Measurements from ENCODE around the gene SLC25A47. TPM values are rescaled to one million over a fixed set of nuclear protein-coding genes. Genes with fewer than 3 reads are reported as not detected.
A peak's percentile ranks its signal among the peaks of the same experiment; 100 is the strongest.
"Not testable (repeated sequence)": the region's sequence is repeated elsewhere in the genome, so short reads cannot be mapped to it uniquely, and the experiment has no call there.

Gene SLC25A47
- total RNA-seq, 6 experiments from 2014 or later, result not detected

DNA sequence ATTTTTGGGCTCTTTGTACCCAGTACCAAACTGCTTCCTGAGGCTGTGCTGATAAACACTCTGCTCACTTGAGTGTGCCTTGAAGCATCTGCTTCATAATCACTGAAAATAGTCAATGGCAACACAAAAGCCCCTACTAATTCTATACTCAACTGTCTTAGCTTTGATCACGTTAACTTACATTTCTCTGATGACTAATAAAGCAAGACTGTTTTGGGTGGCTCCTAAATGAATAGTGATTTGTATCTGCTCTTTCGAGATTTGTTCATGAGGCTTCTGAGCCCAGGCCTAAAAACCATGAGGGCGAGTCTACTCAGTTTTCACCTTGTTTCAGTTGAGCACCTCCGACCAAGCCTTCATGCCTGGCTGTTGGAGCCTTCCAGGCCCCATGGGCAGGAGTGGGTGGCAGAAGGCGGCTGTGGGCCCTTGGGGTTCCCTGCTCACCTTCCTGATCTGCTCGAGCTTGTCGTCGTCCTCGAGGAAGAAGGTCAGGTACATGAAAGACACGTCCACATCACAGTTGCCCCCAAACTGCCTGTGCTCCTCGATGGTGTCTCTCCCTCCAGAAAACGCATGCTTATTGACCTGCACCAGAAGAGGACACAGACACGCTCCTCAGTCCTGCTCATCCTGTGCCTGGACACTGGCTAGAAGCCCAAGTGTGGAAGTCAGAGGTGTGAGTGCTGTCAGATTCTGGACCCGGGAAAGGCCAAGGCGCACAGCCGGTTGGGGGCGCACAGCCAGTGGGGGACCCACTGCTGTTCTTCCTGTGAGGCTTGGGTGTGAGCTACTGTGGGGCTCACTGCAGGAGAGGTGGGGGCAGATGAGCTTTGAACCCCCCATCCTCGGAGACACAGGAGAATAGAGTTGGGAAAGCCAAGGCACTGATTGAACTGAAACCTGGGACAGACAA lies 13.7 kb downstream of the SLC25A47 start:
- H3K27me3 Mint-ChIP-seq (ENCODE audit: insufficient read depth), result no peaks in the 10 kb centered on the region; the same call in none of the 2 replicates
- H3K4me3 Mint-ChIP-seq, result no peak overlapping the region
- TF ChIP-seq, protein P1, sequence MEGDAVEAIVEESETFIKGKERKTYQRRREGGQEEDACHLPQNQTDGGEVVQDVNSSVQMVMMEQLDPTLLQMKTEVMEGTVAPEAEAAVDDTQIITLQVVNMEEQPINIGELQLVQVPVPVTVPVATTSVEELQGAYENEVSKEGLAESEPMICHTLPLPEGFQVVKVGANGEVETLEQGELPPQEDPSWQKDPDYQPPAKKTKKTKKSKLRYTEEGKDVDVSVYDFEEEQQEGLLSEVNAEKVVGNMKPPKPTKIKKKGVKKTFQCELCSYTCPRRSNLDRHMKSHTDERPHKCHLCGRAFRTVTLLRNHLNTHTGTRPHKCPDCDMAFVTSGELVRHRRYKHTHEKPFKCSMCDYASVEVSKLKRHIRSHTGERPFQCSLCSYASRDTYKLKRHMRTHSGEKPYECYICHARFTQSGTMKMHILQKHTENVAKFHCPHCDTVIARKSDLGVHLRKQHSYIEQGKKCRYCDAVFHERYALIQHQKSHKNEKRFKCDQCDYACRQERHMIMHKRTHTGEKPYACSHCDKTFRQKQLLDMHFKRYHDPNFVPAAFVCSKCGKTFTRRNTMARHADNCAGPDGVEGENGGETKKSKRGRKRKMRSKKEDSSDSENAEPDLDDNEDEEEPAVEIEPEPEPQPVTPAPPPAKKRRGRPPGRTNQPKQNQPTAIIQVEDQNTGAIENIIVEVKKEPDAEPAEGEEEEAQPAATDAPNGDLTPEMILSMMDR (IDR thresholded peaks at IDR 0.05), result no peak
- no peaks in the 10 kb centered on the region for H3K9me3 Mint-ChIP-seq
- H3K36me3 Mint-ChIP-seq (ENCODE audit: low read depth), result peaks cover 28% of the 10 kb centered on the region
- H3K27ac Mint-ChIP-seq, result no peak overlapping the region
- H3K4me1 Mint-ChIP-seq (ENCODE audit: low read depth), result peaks cover 10% of the 10 kb centered on the region
- DNase-seq, result no peak

GRCh38 chr14:100339766-100340422 lies 16.8 kb downstream of the SLC25A47 start:
- no peak for DNase-seq
- Mint-ChIP-seq H3K27ac (no peak overlapping the region; the same call in 1 of the 2 replicates), H3K4me3 (no peak overlapping the region), H3K4me1 (ENCODE audit: low read depth) (peaks cover 11% of the 10 kb centered on the region), H3K9me3 (no peaks in the 10 kb centered on the region), H3K36me3 (ENCODE audit: low read depth) (peaks cover 31% of the 10 kb centered on the region), H3K27me3 (ENCODE audit: insufficient read depth) (no peaks in the 10 kb centered on the region; the same call in 1 of the 2 replicates)
- TF ChIP-seq, protein P1 (IDR thresholded peaks at IDR 0.05), result no peak

- DNase-seq, result no peak
- Mint-ChIP-seq H3K36me3 (ENCODE audit: low read depth) (peaks cover 29% of the 10 kb centered on the region), H3K4me1 (ENCODE audit: low read depth) (peaks cover 11% of the 10 kb centered on the region), H3K27me3 (ENCODE audit: insufficient read depth) (no peaks in the 10 kb centered on the region; the same call in 1 of the 2 replicates), H3K9me3 (no peaks in the 10 kb centered on the region), H3K4me3 (no peak overlapping the region), H3K27ac (peak overlapping the region; percentile 71; the same call in 1 of the 2 replicates)
- TF ChIP-seq, protein P1 (IDR thresholded peaks at IDR 0.05), result no peak
Observed at GRCh38 chr14:100340423-100340813, 17.3 kb downstream of the SLC25A47 start.

- peaks cover 25% of the 10 kb centered on the region for H3K36me3 Mint-ChIP-seq (ENCODE audit: low read depth)
- TF ChIP-seq, protein P1 (IDR thresholded peaks at IDR 0.05), result no peak
- no peaks in the 10 kb centered on the region for H3K9me3 Mint-ChIP-seq
- H3K27me3 Mint-ChIP-seq (ENCODE audit: insufficient read depth), result no peaks in the 10 kb centered on the region; the same call in 1 of the 2 replicates
- H3K4me3 Mint-ChIP-seq, result no peak overlapping the region
- peaks cover 11% of the 10 kb centered on the region for H3K4me1 Mint-ChIP-seq (ENCODE audit: low read depth)
- H3K27ac Mint-ChIP-seq, result peak overlapping the region; percentile 71
- DNase-seq, result peak; percentile 41
Observed at GRCh38 chr14:100341301-100342031, 18.3 kb downstream of the SLC25A47 start.

GRCh38 chr14:100342195-100342594 lies 19.1 kb downstream of the SLC25A47 start:
- Mint-ChIP-seq H3K27ac (peak overlapping the region; percentile 71; the same call in 1 of the 2 replicates), H3K4me3 (no peak overlapping the region), H3K9me3 (no peaks in the 10 kb centered on the region), H3K4me1 (ENCODE audit: low read depth) (peaks cover 11% of the 10 kb centered on the region), H3K27me3 (ENCODE audit: insufficient read depth) (no peaks in the 10 kb centered on the region; the same call in 1 of the 2 replicates), H3K36me3 (ENCODE audit: low read depth) (peaks cover 19% of the 10 kb centered on the region)
- no peak for DNase-seq
- TF ChIP-seq, protein P1 (IDR thresholded peaks at IDR 0.05), result no peak

GRCh38 chr14:100342826-100343225 lies 19.7 kb downstream of the SLC25A47 start:
- not testable (repeated sequence) for H3K4me3 Mint-ChIP-seq; H3K27ac Mint-ChIP-seq; H3K27me3 Mint-ChIP-seq (ENCODE audit: insufficient read depth); H3K9me3 Mint-ChIP-seq; DNase-seq
- Mint-ChIP-seq H3K4me1 (ENCODE audit: low read depth) (peaks cover 11% of the 10 kb centered on the region), H3K36me3 (ENCODE audit: low read depth) (peaks cover 18% of the 10 kb centered on the region)

DNA sequence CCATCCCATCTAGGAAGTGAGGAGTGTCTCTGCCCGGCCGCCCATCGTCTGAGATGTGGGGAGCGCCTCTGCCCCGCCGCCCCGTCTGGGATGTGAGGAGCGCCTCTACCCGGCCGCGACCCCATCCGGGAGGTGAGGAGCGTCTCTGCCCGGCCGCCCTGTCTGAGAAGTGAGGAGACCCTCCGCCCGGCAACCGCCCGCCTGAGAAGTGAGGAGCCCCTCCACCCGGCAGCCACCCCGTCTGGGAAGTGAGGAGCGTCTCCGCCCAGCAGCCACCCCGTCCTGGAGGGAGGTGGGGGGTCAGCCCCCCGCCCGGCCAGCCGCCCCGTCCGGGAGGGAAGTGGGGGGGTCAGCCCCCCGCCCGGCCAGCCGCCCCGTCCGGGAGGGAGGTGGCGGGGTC lies 21.5 kb downstream of the SLC25A47 start:
- H3K36me3 Mint-ChIP-seq (ENCODE audit: low read depth), result peaks cover 18% of the 10 kb centered on the region
- not testable (repeated sequence) for DNase-seq; H3K27ac Mint-ChIP-seq; H3K4me3 Mint-ChIP-seq; H3K27me3 Mint-ChIP-seq (ENCODE audit: insufficient read depth); H3K9me3 Mint-ChIP-seq
- H3K4me1 Mint-ChIP-seq (ENCODE audit: low read depth), result peaks cover 11% of the 10 kb centered on the region
